NCI-H446 treated with DMSO at 0.1 percent for 48 hours (cell line): Measurements from ENCODE around the gene CENPM.
"Not testable (repeated sequence)": the region's sequence is repeated elsewhere in the genome, so short reads cannot be mapped to it uniquely, and the experiment has no call there.

ENCODE experiments used
- DNase-seq: peaks from one replicate; lab custom pipeline; 2025; lab: John Stamatoyannopoulos, UW

Gene CENPM

GRCh38 chr22:41966225-41966606 lies 19.3 kb upstream of the CENPM start:
- DNase-seq: no peak

DNA sequence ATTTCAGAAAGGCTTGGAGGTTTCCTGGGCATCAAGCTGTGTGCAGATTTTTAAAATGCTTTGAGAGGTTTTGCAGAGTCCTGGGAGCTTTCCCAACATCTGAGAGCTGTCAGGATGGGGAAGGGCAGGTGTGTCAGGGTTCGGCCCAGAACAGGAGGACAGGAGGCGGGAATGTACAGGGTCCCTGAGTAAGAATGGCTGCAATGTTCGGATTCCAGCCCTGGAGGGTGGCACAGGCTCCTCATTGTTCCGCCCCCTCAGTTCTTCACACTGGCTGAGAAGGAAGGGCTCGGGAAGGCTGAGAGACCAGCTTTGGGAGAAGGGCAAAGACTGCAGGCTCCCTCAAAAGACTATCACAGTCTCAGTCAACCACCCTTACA lies 17.1 kb upstream of the CENPM start:
- no peak for DNase-seq

DNA sequence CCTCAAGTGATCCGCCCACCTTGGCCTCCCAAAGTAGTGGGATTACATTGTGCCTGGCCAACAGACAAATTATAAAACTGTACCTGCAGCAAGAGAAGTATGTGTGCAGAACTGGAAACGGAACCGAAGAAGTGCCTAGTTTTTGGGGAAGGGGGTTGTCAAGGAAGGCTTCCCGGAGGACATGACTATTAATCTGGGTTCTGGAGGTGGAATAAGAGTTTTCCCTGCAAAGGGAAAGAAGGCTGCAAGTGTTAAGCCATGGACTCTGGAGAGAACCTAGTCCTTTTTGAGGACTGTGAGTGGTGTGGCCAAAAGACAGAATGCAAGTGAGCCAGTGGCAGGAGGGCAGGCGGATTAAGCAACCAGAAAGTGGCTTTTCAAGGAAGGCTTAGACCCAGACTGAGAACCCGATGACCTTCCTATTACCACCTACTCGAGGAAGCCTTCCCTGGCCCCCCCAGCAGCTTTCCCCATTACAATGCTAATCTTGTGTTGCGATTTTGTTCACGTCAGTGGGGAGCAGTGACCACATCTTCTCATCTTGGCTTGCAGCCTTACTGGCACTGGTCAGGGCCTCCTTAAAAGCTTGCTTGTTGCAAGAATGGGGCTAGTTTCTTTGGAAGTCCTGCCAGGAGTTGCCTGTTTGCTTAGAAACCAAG lies 16.6 kb upstream of the CENPM start:
- no peak for DNase-seq

DNA sequence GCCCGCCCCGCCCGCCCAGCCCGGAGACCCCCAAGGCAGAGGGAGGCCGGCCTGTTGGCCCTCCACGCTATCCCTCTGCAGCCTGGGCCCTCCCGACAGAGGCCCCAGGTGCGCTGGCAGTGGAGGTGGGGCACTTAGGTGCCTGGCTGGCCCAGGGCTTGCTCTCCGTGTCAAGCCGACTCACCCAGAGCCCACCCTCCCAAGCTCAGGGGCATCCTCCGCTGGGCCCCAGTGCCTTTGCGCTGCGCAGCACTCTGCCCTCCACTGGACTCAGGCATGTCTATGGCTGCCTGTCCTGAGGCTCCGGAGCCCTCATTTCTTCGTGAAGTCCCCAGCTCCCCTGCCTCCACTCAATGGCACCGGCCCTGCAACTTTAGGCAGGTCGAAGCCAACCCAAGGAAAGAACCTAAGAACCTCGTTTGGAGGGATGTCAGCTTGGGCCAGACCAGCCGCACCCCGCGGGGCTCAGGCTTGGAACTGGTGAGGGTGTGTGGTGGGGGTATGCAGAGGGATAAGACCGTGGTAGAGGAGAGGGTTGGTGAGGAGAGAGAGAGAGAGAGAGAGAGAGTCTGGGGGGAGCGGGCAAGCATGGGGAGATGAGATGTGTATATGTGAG lies 11.1 kb upstream of the CENPM start:
- DNase-seq: no peak

DNA sequence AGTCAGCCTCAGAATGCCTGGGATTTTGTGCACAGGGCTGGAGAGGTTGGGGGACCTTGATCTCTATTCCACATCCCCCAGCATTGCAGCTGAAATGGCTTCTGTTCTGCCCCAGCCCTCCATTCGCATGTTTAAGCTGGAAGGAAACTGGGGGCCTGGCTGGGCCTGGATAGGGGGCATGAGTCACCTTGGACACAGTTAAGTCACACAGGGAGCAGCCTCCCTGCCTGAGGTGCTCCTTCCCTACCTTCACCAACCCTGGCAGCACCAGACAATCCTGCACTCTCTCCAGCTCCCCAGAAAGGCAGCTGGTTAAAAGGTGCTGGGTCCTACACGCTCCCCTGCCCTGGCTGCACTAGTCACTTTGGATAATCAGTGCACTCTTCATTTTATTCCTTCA lies 5.8 kb upstream of the CENPM start:
- no peak for DNase-seq

- DNase-seq: no peak
Observed at GRCh38 chr22:41951898-41952474, 5.0 kb upstream of the CENPM start, which contains the start of gene SMIM45. Gene SMIM45, plus strand, starts transcription at chr22:41952150.

- DNase-seq: no peak
Observed at GRCh38 chr22:41949297-41949965, 2.5 kb upstream of the CENPM start.

DNA sequence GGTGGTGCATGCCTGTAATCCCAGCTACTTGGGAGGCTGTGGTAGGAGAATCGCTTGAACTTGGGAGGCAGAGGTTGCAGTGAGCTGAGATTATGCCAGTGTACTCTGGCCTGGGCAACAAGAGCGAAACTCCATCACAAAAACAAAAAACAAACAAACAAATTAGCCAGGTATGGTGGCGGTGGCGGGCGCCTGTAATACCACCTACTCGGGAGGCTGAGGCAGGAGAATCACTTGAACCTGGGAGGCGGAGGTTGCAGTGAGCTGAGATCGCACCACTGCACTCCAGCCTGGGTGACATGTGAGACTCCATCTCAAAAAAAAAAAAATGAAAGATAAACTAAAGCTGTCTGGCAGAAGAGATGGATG lies 2.0 kb upstream of the CENPM start:
- not testable (repeated sequence) for DNase-seq

DNA sequence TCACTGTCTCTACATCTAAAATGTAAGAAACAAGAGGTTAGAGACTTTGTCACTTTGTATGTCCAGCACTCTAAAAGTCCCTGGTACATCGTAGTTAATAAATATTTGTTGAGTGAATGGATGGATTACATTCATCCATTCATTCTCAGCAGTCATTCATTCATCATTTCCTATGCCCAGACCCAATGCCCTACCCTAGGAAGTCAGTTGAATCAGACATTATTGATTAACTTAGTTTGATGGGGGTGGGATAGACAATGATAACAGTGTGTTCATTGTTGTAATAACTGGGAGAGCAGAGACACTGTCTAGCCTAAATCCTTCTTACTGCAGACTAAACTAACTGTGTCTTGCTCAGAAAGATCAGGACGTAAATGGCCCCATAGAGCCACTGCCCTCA lies 1.2 kb upstream of the CENPM start:
- DNase-seq: no peak

- no peak for DNase-seq
Observed at GRCh38 chr22:41947424-41948080, 600 bp upstream of the CENPM start.

- DNase-seq: no peak
Observed at GRCh38 chr22:41943661-41944209, 3.2 kb downstream of the CENPM start.

DNA sequence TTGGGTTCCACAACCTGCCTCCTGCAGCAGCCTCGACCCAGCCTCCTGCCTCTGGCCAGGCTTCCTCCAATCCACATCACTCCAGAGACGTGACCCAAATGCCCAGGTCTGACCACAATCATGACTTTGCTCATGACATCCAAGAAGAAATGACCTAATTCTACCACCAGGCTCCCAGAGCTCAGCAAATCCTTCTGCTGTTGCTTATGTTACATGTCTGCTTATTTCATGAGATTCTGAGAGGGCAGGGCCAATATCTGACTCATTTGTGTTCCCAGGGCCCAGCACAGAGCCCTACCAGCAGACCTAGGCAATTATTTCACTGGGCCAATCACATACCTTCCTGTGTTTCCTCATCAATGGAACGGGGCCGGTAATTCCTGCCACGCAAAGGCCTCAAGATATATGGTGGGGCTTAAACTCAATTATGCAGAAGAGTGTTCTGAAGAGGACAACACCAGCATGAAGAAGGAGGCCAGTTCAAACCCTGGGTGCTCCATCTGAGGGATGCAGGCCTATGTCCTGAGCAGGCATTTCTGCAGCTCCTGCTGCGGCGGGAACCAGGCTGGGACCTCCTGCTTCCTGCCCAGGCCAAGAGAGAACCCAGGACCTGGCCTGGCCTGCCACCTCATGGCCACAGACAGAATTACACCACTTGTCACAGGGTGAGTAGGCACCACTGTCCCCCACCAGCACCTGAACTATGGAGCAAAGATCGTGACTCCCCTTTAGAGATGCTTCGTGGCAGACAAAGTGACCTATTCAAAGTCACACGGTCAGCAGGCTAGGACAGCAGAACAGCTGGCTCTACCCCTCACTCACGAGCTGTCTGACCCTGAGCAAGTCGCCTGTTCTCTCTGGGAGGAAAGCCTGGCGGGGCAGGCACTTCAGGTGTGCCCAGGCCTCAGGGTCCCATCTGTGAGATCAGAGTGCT lies 5.9 kb downstream of the CENPM start:
- DNase-seq: peak; percentile 22

DNA sequence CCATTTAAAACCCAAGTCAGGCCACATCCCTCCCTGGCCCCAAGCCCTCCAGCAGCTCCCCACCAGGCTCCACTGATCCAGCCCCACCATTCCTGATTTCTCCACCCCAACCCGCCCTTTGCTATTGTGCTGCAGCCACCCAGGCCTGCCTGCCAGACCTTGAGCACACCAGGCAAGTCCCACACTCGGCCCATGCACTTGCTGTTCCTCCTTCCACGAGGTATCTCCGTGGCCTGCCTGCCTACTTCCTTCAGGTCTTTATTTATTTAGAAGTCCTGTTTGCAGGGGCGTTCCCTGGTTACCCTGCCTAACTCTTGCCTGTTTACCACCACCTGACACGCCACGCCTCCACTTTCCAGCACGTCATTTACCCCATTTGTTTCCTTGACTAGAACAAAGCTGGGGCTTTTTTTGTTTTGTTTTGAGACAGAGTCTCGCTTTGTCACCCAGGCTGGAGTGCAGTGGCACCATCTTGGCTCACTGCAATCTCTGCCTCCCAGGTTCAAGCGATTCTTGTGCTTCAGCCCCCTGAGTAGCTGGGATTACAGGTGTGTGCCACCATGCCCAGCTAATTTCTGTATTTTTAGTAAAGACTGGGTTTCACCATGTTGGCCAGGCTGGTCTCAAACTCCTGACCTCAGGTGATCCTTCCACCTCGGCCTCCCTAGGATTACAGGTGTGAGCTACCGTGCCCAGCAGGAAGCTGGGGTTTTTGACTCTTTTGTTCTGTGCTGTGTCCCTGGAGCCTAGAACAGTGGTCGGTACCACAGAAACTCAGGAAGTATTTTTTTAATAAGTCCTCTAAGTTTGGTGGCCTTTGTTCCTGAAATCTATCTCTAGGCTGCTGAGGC lies 6.7 kb downstream of the CENPM start:
- DNase-seq: no peak

DNA sequence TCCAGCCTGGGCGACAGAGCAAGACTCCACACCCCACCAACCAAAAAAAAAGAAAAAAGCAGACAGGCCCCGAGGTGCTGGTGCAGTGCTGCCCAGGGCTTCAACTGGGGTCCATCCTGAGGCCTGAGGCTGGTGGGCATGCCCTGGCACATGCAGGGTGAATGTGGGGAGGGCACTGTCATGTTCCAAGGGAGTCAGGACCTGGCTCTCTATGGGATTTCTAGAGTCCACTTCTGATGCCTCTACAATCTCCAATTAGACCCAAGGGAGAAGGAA lies 10.1 kb downstream of the CENPM start:
- no peak for DNase-seq

DNA sequence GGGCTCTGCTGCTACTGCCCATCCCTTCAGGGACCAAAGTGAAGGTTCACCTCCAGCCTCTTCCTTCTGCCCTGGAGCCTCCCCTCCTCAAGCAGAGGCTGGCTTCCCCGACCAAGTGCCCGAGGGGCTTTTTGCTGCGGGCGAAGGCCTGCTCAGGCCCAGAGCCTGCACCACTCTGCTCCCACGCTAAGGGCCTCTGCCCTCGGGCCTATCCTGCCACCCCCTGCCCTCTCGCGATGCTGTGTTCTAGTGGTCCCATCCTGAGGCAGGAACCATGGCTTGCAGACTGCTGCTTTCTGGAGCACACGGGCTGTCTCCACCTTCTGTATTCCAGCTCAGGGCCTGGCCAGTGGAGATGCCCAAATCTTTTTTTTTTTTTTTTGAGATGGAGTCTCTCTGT lies 11.4 kb downstream of the CENPM start:
- no peak for DNase-seq

DNA sequence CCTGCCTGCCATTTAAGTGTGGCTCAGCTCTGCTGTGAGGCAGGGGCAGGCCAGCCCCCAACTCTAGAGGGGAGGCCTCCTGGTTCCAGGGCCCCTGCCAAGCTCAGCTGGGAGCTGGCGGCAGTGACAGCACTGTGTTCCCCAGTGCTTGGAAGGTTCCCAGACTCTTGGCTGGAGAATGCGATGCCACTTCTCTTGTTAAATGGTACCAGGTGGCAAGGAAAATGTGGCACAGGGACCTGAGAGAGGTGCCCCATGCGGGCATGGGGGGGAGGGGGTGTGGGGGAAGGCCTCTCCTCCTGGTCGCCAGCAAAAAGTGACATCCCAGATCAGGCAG lies 12.0 kb downstream of the CENPM start:
- DNase-seq: peak; percentile 3

- DNase-seq: no peak
Observed at GRCh38 chr22:41934284-41935014, 12.5 kb downstream of the CENPM start.

DNA sequence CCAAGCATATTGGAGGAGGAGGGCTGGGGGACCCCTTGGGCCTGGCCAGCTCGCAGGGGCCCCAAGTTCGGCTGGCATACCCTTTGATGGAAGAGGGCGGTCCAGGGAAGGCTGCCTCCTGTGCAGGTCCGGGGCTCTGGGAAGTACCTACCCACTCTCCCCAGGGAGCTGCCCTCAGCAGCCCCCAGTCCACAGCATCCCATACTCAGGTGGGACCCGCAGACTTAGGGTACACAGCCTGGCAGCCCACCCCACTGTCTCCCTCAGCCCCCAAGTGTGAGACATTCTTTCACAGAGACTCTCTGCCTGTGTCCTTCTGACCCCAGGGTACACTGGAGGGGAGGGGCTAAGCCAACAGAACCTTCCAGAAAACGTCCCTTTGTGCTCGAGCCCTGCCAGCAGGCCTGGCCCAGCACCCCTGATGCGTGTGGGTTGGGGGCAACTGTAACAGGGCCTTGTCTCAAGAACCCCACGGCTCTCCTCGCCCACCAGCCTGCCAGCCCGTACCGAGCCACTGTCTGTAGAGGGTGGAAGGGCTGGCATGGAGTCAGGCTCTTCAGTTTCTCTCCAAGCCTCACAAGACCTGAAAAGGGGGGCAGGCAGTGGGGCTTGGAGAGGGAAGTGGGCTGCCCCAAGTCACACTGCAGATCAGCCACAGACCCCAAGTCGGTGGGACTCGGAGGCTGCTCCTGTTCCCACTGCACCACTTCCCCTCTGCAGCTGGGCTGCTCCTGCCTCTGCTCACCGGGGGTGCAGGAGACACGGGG lies 13.4 kb downstream of the CENPM start:
- DNase-seq: no peak

- DNase-seq: no peak
Observed at GRCh38 chr22:41932353-41932752, 14.6 kb downstream of the CENPM start.
